ENCODE data around the gene DFFA.

Gene DFFA

DNA sequence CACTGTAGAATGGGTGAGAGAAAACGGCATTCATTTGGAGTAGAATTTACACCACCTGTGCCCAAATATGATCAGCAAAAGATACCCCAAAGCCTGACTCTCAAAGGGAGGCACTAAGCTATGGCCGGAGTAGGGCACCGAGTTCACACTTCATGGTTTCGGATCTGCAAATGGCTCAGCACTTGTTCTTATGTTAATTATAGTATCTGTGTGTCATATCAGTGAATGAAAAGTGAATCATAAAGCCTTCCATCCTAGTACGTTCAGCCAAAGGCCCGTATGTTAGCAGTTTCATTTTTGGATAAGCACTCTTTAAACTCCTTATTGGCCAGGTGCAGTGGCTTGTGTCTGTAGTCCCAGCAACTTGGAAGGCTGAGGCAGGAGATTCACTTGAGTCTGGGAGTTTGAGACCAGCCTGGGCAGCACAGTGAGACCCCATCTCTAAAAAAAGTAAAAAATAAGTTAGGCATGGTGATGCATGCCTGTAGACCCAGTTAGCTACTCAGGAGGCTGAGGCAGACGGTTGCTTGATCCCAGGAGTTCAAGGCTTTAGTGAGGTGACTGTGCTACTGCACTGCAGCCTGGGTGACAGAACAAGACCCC lies 27.4 kb downstream of the DFFA start:
- no peak overlapping the region for H3K27ac Mint-ChIP-seq
- no peak for ATAC-seq (replicated peaks)

DNA sequence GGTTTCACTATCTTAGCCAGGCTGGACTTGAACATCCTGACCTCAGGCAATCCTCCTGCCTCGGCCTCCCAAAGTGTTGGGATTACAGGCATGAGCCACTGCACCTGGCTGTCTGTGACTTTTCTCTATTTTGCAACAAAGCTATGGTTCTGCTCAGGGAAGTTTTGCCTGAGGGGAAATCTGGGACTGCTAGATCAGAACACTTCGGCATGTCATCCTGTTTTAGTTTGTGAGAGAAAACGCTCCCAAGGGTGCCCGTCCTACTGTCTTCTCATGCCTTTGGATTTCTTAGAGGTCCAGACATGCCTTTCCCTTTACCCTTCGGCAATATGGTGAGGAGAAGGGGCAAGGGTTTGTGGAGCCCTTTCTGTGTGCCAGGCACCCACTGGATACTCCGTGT lies 28.1 kb downstream of the DFFA start:
- H3K9me3 Mint-ChIP-seq: no peaks in the 10 kb centered on the region
- H3K4me3 Mint-ChIP-seq: no peak overlapping the region
- peaks cover 2% of the 10 kb centered on the region for H3K36me3 Mint-ChIP-seq (ENCODE audit: insufficient read depth)
- ATAC-seq (replicated peaks) (no peak), DNase-seq (no peak)
- peaks cover 1 to 6% of the 10 kb centered on the region in 2 donors for H3K4me1 Mint-ChIP-seq (ENCODE audit: low read depth in 2 of 2)
- H3K27ac Mint-ChIP-seq: no peak overlapping the region
- H3K27me3 Mint-ChIP-seq: no peaks in the 10 kb centered on the region

More for the DNA sequence above, 27.4 kb downstream of the DFFA start:
- H3K4me3 Mint-ChIP-seq: no peak overlapping the region
- H3K36me3 Mint-ChIP-seq (ENCODE audit: insufficient read depth): peaks cover 2% of the 10 kb centered on the region
- DNase-seq: no peak
- peaks cover 0 to 6% of the 10 kb centered on the region in 2 donors for H3K27me3 Mint-ChIP-seq
- peaks cover 1 to 6% of the 10 kb centered on the region in 2 donors for H3K4me1 Mint-ChIP-seq (ENCODE audit: low read depth in 2 of 2)
- no peaks in the 10 kb centered on the region for H3K9me3 Mint-ChIP-seq

DNA sequence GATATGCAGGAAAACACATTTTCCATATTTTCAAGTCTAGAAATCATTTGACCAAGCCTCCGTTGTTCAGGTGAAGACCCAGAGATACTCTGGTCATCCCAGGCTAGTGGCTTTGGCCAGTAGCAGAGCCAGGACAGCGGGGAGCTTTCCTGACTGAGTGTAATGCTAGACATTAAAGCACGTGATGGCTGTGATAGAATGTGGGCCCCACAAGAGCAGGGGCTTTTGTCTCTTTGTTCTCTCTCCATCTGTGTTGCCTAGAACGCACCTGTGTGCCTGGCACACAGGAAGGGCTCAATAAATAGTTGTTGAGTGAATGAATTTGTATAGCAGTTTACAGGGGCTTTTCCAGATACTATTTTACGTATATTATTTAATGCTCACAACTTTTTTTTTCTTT lies 31.5 kb downstream of the DFFA start:
- H3K4me1 Mint-ChIP-seq (ENCODE audit: low read depth in 2 of 2): no peaks in the 10 kb centered on the region
- H3K9me3 Mint-ChIP-seq: no peaks in the 10 kb centered on the region
- ATAC-seq (replicated peaks) (no peak), DNase-seq (no peak)
- no peaks in the 10 kb centered on the region for H3K27me3 Mint-ChIP-seq
- H3K36me3 Mint-ChIP-seq (ENCODE audit: insufficient read depth): peaks cover 2% of the 10 kb centered on the region
- H3K4me3 Mint-ChIP-seq: no peak overlapping the region
- H3K27ac Mint-ChIP-seq: no peak overlapping the region

GRCh38 chr1:10440305-10440704 lies 32.0 kb downstream of the DFFA start:
- H3K4me1 Mint-ChIP-seq (ENCODE audit: low read depth in 2 of 2): no peaks in the 10 kb centered on the region
- no peaks in the 10 kb centered on the region for H3K9me3 Mint-ChIP-seq
- DNase-seq (no peak), ATAC-seq (replicated peaks) (no peak)
- no peak overlapping the region for H3K4me3 Mint-ChIP-seq
- no peaks in the 10 kb centered on the region for H3K27me3 Mint-ChIP-seq
- no peak overlapping the region for H3K27ac Mint-ChIP-seq
- peaks cover 2% of the 10 kb centered on the region for H3K36me3 Mint-ChIP-seq (ENCODE audit: insufficient read depth)

GRCh38 chr1:10438677-10439163 lies 33.6 kb downstream of the DFFA start:
- no peaks in the 10 kb centered on the region for H3K9me3 Mint-ChIP-seq
- H3K4me1 Mint-ChIP-seq (ENCODE audit: low read depth in 2 of 2): no peaks in the 10 kb centered on the region

DNA sequence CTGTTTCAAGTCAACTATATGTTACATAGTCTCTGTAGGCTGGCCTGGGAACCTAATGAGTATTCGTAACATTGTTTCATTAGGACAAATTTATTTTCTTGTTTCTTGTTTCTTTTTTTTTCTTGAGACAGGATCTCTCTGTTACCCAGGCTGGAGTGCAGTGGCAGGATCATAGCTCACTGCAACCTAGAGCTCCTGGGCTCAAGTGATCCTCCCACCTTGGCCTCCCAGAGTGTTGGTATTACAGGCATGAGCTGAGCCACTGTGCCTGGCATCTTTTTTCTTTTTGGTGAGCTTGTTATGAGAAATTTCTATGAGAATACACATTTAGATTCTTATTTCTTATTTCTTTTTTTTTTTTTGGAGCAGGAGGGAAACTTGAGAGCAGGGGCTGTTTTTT lies 35.3 kb downstream of the DFFA start:
- Mint-ChIP-seq H3K4me3 (no peak overlapping the region), H3K36me3 (ENCODE audit: insufficient read depth) (peaks cover 2% of the 10 kb centered on the region), H3K27me3 (no peaks in the 10 kb centered on the region), H3K4me1 (ENCODE audit: low read depth in 2 of 2) (no peaks in the 10 kb centered on the region), H3K27ac (no peak overlapping the region), H3K9me3 (no peaks in the 10 kb centered on the region)
- DNase-seq (no peak), ATAC-seq (replicated peaks) (no peak)

More at GRCh38 chr1:10438677-10439163, 33.6 kb downstream of the DFFA start:
- no peak for ATAC-seq (replicated peaks)
- no peak for DNase-seq
- no peaks in the 10 kb centered on the region for H3K27me3 Mint-ChIP-seq
- peaks cover 2% of the 10 kb centered on the region for H3K36me3 Mint-ChIP-seq (ENCODE audit: insufficient read depth)
- no peak overlapping the region for H3K4me3 Mint-ChIP-seq
- peak overlapping the region in 1 of 2 donors; percentile 36 for H3K27ac Mint-ChIP-seq

DNA sequence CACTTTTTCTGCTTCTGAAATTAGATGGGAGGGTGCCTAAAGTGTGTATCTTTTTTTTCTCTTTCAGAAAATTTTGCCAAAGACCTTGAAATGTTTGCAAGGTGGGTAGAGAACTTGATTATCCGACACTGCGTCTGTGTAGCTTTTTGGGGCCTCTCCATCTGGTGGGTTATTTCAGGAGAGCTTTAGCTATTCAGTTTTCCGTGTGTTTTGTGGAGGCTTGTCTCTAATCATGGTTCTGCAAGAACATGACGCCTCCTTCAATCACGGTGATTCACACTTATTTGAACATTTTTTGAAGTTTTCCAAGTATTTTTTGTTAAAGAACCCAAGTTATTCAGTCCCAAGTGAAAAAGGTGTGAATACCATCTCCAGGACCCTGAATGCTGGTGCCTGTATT lies 37.7 kb downstream of the DFFA start:
- DNase-seq (no peak), ATAC-seq (replicated peaks) (no peak)
- Mint-ChIP-seq H3K4me3 (no peak overlapping the region), H3K36me3 (ENCODE audit: insufficient read depth) (peaks cover 14% of the 10 kb centered on the region), H3K4me1 (ENCODE audit: low read depth in 2 of 2) (peaks cover 4 to 10% of the 10 kb centered on the region in 2 donors), H3K9me3 (no peaks in the 10 kb centered on the region), H3K27ac (no peak overlapping the region), H3K27me3 (no peaks in the 10 kb centered on the region)

DNA sequence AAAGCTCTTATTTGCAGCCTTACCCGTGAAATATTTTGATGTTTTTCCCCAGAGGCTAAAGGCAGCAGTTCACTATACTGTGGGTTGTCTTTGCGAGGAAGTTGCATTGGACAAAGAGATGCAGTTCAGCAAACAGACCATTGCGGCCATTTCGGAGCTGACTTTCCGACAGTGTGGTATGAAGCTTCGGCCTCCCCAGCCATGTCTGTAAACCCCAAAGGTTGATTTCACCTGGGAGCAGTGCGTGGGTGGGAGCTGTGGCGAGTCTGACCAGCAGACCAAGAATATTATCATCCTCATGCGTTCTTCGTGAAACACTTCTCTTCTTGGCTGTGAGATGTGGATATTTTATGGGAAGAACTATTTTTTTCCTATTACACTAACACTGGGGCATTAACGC lies 38.5 kb downstream of the DFFA start:
- ATAC-seq (replicated peaks) (no peak), DNase-seq (no peak)
- Mint-ChIP-seq H3K27ac (no peak overlapping the region), H3K36me3 (ENCODE audit: insufficient read depth) (peaks cover 14% of the 10 kb centered on the region), H3K9me3 (no peaks in the 10 kb centered on the region), H3K27me3 (no peaks in the 10 kb centered on the region), H3K4me3 (no peak overlapping the region), H3K4me1 (ENCODE audit: low read depth in 2 of 2) (peaks cover 4 to 11% of the 10 kb centered on the region in 2 donors)

GRCh38 chr1:10432910-10433700 lies 39.2 kb downstream of the DFFA start:
- H3K4me1 Mint-ChIP-seq (ENCODE audit: low read depth in 2 of 2): peaks cover 4 to 13% of the 10 kb centered on the region in 2 donors
- H3K36me3 Mint-ChIP-seq (ENCODE audit: insufficient read depth): peaks cover 14% of the 10 kb centered on the region

GRCh38 chr1:10431070-10431730 lies 41.1 kb downstream of the DFFA start:
- Mint-ChIP-seq H3K36me3 (ENCODE audit: insufficient read depth) (peaks cover 14% of the 10 kb centered on the region), H3K27ac (peak overlapping the region; percentile 93), H3K9me3 (no peaks in the 10 kb centered on the region), H3K27me3 (no peaks in the 10 kb centered on the region), H3K4me3 (peak overlapping the region; percentile 84 to 88), H3K4me1 (ENCODE audit: low read depth in 2 of 2) (peaks cover 8 to 13% of the 10 kb centered on the region in 2 donors)
- DNase-seq (peak in 1 of 3 experiments; percentile 5), ATAC-seq (replicated peaks) (peak; percentile 5)

More at GRCh38 chr1:10432910-10433700, 39.2 kb downstream of the DFFA start:
- Mint-ChIP-seq H3K9me3 (no peaks in the 10 kb centered on the region), H3K27ac (no peak overlapping the region), H3K27me3 (no peaks in the 10 kb centered on the region), H3K4me3 (no peak overlapping the region)
- DNase-seq (no peak), ATAC-seq (replicated peaks) (no peak)

GRCh38 chr1:10430216-10431069 lies 41.9 kb downstream of the DFFA start, which contains the start of gene CENPS:
Gene CENPS (plus strand): TSS chr1:10430433. CDS start chr1:10430518, 85 bp downstream.
- Mint-ChIP-seq H3K36me3 (ENCODE audit: insufficient read depth) (peaks cover 14% of the 10 kb centered on the region), H3K4me3 (peak within 1 kb of the TSS; percentile 84 to 88), H3K27ac (peak within 1 kb of the TSS; percentile 93), H3K4me1 (ENCODE audit: low read depth in 2 of 2) (peaks cover 8 to 13% of the 10 kb centered on the region in 2 donors), H3K9me3 (no peaks in the 10 kb centered on the region), H3K27me3 (no peaks in the 10 kb centered on the region)
- peak; percentile 78 for ATAC-seq (replicated peaks)
- peak; percentile 84 to 90 (median 86) for DNase-seq

- Mint-ChIP-seq H3K4me1 (ENCODE audit: low read depth in 2 of 2) (peaks cover 8 to 13% of the 10 kb centered on the region in 2 donors), H3K27me3 (no peaks in the 10 kb centered on the region), H3K36me3 (ENCODE audit: insufficient read depth) (peaks cover 14% of the 10 kb centered on the region), H3K27ac (peak overlapping the region; percentile 93), H3K4me3 (peak overlapping the region; percentile 84 to 88), H3K9me3 (no peaks in the 10 kb centered on the region)
- ATAC-seq (replicated peaks): peak; percentile 9
- no peak for DNase-seq
Observed at GRCh38 chr1:10429868-10430215, 42.5 kb downstream of the DFFA start.

DNA sequence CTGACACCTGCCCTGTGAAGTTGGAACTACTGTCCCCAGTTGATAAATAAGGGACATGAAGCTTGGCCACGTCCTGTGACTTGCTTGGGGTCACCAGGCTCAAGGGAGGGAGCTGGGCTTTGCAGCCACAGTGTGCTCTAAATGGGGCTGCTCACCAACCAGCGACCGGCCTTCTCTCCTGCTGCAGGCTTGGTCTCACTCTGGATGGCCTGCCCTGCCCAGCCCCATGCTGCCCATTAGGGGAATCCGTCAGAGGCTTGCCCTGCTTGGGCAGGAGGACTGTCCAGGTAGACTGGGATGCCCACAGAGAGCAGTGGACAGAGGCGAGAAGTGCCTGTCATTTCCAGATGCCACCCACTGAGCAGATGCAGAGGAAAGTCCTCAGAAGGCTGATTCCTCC lies 43.3 kb downstream of the DFFA start:
- Mint-ChIP-seq H3K4me1 (ENCODE audit: low read depth in 2 of 2) (peaks cover 8 to 13% of the 10 kb centered on the region in 2 donors), H3K36me3 (ENCODE audit: insufficient read depth) (peaks cover 14% of the 10 kb centered on the region), H3K9me3 (no peaks in the 10 kb centered on the region), H3K27me3 (no peaks in the 10 kb centered on the region), H3K4me3 (peak overlapping the region in 1 of 2 donors; percentile 84), H3K27ac (peak overlapping the region in 1 of 2 donors; percentile 93)
- ATAC-seq (replicated peaks): no peak
- no peak for DNase-seq
